ACHN (cell line): ENCODE measurements around the gene C1QTNF6.
A peak's percentile ranks its signal among the peaks of the same experiment; 100 is the strongest.
"Not testable (repeated sequence)": the region's sequence is repeated elsewhere in the genome, so short reads cannot be mapped to it uniquely, and the experiment has no call there.

Source experiments
- DNase-seq: peaks from one replicate; pipeline ENCODE4 v3.0.0-alpha.2; 2015
- in situ Hi-C: cut with HindIII; loops from 2 replicates; pipeline ENCODE4 v1.10.0; 2017; ENCODE audit warnings: low sequenced_read_pairs, low pct_ligation_motif_present, low pct_unique_long_range_greater_than_20kb

The C1QTNF6 gene

DNA sequence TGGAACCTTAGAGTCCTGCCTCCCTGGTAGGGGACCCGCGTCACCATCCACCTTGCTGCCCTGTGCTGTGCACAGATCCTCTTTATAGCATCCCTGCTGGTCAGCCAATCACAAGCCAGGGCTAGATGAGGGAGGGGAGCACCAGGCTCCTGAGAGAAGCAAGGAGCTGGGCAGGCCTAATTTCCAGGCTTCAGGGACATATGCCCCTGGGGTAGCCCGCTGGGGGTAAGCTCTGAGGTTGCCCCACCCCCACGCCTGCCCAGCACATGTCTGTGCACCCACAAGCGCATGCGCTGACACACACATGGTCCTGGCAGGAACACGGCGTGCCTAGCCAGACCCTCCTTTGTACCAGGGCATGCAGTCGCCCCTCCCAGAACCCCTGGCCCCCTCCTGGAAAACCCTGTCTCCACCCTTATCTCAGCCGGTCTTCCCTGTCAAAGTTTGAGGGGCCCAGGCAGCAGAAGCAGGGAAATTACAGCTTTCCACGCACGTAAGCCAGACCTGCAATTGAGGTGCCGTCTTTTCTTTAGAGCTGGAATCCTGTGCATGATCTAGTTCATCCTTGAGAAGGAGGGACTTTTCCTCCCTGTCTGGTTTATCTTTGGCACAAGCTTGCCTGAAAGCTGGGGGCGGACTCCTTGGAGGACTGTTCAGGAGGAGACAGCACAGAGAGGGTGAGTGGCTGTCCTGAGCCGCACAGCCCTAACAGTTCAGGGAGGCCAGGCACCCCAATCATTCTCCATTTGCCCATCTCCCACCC, 22.2 kb upstream of the C1QTNF6 start:
- no peak for DNase-seq
- in situ Hi-C loops: no loop called here

- in situ Hi-C loops: no loop called here
Observed at GRCh38 chr22:37209140-37209845, 21.2 kb upstream of the C1QTNF6 start.

GRCh38 chr22:37208401-37209139, 20.5 kb upstream of the C1QTNF6 start:
- no peak for DNase-seq
- in situ Hi-C loops: no loop called here

More at GRCh38 chr22:37209140-37209845, 21.2 kb upstream of the C1QTNF6 start:
- no peak for DNase-seq

- DNase-seq: no peak
- in situ Hi-C loops: no loop called here
Observed at GRCh38 chr22:37207981-37208380, 19.9 kb upstream of the C1QTNF6 start.

DNA sequence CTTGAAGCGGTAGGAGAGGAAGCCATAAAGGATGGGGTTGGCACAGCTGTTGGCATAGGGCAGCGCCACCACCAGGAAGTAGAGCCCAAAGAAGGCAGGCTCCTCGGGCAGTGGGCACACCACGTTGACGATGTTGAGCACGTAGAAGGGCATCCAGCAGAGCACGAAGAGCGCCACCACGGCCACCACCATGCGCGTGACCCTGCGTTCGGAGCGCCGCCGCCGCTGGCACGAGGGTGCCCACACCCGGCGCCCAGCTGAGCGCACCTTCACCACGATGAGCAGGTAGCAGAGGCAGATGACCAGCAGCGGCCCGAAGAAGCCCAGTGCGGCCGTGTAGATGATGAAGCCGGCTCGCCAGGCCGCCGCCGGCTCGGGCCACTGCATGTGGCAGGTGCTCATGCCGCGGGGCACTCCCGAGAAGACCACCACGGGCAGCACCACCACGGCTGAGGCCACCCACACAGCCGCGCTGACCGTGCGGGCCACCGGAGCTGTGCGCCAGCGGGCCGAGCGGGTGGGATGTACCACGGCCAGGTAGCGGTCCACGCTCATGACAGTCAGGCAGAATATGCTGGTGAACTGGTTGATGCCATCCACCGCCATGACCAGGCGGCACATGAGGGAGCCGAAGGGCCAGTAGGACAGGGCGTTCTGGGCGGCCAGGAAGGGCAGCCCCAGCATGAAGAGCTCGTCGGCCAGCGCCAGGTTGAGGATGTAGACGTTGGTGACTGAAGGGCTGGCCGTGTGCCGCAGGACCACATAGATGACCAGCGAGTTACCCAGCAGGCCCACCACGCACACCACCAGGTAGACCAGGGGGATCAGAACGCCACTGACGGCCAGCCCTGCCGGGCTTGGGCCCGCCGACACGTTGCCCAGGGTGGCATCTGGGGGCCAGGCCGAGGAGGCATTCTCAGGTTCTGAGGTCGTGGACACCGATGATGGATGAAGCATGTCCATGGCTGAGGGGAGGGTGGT, 19.1 kb upstream of the C1QTNF6 start:
- in situ Hi-C loops: no loop called here
- no peak for DNase-seq

DNA sequence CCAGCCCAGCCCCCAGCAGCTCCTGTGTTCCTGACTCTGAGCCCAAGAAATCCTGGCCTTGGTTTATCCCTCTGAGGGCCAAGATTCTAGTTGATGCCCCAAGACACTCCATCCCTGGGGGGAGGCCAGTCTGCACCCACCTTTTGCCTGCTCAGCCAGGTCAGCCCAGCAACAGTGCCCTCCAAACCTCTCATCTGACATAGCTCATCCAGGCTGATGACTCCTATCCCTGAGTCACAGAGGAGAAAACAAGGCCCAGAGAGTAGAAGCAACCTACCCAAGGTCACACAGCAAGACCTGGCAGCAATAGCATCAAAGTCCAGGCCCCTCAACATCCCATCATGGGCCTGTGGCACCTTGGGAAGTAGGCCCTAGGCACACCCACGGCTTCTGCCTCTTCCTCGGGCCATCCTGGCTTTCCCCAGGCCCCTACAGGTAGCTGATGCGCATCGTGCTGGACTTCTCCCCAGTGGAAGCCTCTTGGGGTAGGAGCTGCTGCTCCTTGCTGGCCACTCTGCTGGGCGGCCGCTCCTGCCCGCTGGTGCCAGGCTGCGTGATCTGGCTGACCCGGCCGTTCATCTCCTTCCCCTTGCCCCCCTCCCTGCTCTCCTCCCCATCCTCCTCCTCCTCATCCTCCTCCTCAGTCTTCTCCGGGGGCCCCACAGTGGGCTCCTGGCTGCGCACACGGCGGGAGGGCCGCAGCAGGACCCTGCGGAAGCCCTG, 18.2 kb upstream of the C1QTNF6 start:
- in situ Hi-C loops: no loop called here
- DNase-seq: no peak

GRCh38 chr22:37205046-37205445, 17.0 kb upstream of the C1QTNF6 start:
- no peak for DNase-seq
- in situ Hi-C loops: no loop called here

DNA sequence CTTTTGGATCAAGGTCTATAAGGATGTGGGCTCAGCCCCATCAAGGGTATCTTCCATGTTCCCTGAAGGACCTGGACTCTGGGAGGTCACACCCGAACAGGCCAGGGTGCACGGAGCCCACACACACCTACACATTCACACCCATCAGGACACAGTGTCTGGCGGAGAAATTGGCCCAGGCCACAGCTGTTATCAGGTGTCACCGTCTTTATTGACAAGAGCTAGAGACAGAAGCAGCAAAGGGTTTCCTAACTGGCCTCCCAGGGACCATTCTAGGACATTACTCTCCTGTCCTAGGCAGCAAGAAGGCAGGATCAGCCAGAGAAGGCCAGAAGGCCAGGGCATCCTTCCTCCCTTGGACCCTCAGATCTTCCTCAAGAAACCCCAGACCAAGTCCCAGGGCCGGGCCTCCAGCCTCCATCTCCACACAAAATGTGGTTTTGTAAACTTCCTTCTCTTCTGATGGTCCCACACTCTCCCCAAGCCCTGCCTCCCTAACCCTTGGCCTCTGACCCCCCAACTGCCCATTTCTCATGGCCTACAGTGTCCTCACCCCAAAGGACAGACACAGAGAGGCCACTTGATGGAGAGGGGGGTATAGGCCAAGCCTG, 16.1 kb upstream of the C1QTNF6 start:
- in situ Hi-C loops: no loop called here

GRCh38 chr22:37203354-37204044, 15.5 kb upstream of the C1QTNF6 start:
- in situ Hi-C loops: no loop called here
- DNase-seq: no peak

More for the DNA sequence above, 16.1 kb upstream of the C1QTNF6 start:
- no peak for DNase-seq

DNA sequence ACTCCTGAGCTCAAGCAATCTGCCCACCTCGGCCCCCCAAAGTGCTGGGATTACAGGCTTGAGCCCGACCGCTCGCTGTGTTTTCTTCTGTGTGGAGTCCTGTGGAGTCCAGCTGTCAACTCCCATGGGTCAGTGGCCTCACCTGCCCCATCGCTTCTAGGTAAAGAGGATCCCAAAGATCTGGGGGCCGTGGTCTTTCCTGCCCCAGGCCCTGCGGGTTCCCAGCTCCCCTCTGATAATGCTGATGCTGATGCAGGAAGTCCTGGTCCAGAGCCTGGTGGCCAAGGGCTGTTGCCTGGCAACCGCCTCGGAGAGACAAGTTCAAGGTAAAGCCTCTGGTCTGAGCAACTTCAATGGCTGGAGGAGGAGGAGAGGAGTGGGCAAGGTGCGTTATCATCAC, 14.7 kb upstream of the C1QTNF6 start:
- DNase-seq: no peak
- in situ Hi-C loops: no loop called here

DNA sequence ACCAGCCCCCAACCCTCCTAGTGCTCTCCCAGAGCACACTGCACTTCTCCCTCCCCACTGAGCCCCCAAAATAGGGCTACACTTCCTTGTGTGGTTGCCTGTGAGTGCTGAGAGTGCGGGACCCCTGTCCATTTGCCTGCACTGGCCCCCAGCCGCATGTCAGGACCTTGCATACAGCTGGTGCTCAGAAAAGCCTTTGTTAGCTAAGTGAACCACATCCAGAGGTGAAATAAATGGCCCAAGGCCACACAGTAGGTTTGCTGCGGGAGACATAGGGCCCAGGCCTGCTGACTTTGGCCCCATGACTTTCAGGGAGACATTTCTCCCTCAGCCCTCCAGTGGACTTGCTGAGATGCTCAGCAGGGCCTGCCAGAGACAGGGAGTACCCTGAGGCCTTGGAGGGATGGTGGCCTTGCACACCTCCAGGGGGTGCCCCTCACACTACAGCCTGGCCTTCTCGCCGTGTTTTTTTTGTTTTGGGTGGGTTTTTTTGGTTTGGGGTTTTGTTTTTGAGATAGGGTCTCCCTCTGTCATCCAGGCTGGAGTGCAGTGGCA, 14.0 kb upstream of the C1QTNF6 start:
- DNase-seq: no peak
- in situ Hi-C loops: no loop called here

DNA sequence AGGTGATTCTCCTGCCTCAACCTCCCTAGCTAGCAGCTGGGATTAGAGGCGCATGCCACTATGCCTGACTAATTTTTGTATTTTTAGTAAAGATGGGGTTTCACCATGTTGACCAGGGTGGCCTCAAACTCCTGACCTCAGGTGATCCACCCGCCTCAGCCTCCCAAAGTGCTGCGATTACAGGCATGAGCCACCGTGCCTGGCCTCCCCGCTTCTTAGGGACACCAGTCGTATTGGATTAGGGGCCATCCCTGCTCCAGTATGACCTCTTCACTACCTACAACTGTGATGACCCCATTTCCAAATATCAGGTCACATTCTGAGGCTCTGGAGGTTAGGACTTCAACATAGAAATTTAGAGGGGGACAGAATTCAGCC, 13.4 kb upstream of the C1QTNF6 start:
- DNase-seq, in situ Hi-C loops: not testable (repeated sequence)

GRCh38 chr22:37199760-37200108, 11.7 kb upstream of the C1QTNF6 start:
- in situ Hi-C loops: no loop called here
- DNase-seq: no peak

GRCh38 chr22:37199103-37199759, 11.2 kb upstream of the C1QTNF6 start:
- in situ Hi-C loops: no loop called here
- peak; percentile 95 for DNase-seq

DNA sequence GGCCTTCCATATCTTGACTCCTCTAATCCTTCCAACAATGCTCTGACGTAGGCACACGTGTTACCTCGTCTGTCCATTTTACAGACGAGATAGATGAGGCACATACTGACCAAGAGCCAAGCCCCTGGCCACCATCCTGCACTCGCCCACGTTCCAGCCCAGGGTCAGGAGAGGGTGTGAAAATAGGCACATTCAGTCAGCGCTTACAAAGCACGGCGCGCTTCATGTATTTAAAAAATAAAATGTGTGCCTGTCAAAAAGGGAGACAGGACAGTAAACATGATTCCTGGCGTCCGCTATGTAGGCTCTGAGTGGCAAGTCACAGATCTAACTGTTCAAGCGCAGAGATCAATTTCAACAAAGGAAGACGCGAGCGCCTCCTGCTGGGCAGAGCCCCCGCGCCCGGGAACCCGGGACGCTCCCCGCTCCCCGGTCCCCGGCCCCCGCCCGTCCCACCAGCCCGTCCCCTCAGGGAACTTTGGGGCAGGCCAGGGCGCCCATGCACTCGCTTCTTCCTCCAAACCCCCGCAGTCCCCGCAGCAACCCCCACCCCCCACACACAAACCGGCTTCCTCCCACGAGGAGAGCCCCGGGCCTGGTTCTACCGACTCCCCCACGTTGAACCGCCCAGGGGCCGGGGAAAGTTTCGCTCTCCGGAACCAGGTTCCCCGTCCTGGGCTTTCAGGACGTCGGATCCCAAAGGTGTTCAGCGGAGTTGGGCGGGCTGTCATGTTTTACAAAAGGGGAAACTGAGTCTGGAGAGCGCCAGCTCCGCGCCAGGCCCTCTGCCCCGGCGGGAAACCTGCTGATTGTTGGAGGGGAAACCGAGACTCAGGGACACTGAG, 10.4 kb upstream of the C1QTNF6 start:
- in situ Hi-C loops: no loop called here
- peak; percentile 78 for DNase-seq
